HepG2 (cell line): ENCODE data around the gene TOP1. TPM values are rescaled to one million over a fixed set of nuclear protein-coding genes. Genes with fewer than 3 reads are reported as not detected.

Experiments
- ATAD3A ChIP-seq: sonication (generic); formaldehyde crosslinking; IDR thresholded peaks from 2 replicates; pipeline ENCODE4 v1.4.0; 2020; ENCODE audit warnings: missing genetic modification reagents
- CENPBD1 ChIP-seq: sonication (generic); formaldehyde crosslinking; IDR thresholded peaks from 2 replicates; pipeline ENCODE4 v1.8.0; 2022; ENCODE audit warnings: missing genetic modification reagents, low read depth, mild to moderate bottlenecking, borderline replicate concordance
- HOXA9 ChIP-seq: sonication (generic); formaldehyde crosslinking; IDR thresholded peaks from 2 replicates; pipeline ENCODE4 v1.8.1; 2022; ENCODE audit warnings: missing genetic modification reagents, mild to moderate bottlenecking, moderate library complexity, borderline replicate concordance
- MAFG ChIP-seq: sonication (generic); formaldehyde crosslinking; IDR thresholded peaks from 2 replicates; pipeline ENCODE4 v1.5.1; 2020; ENCODE audit warnings: mild to moderate bottlenecking, missing genetic modification reagents
- MNT ChIP-seq: fragments of 450-650 bp; IDR thresholded peaks from 2 replicates; pipeline ENCODE4 v1.6.1; 2016
- NR2F6 ChIP-seq, 2 experiments: IDR thresholded peaks; 2 replicates each; pipeline ENCODE4 v1.6.1; 2016; ENCODE audit warnings: antibody characterized with exemption in 1 of 2, mild to moderate bottlenecking in 1 of 2
- TERF1 ChIP-seq: sonication (generic); formaldehyde crosslinking; IDR thresholded peaks from 2 replicates; pipeline ENCODE4 v1.8.0; 2022; ENCODE audit warnings: mild to moderate bottlenecking, missing genetic modification reagents, moderate library complexity
- ZBTB33 ChIP-seq: sonication (generic); formaldehyde crosslinking; IDR thresholded peaks from 2 replicates; pipeline ENCODE4 v1.4.0; 2020; ENCODE audit warnings: missing genetic modification reagents
- ZNF609 ChIP-seq: sonication (generic); formaldehyde crosslinking; IDR thresholded peaks from 2 replicates; pipeline ENCODE4 v1.4.0; 2020; ENCODE audit warnings: mild to moderate bottlenecking, missing genetic modification reagents, borderline replicate concordance
- polyA plus RNA-seq, 8 experiments: library from polyadenylated mRNA; depleted of rRNA in 3 of 8; stranded (reverse) in 7 of 8; unstranded in 1 of 8; fragments of >200 nt; fragmentation: Illumina TruSeq in 4 of 8; extraction: Trizol in 4 of 8; gene quantifications; 2 replicates each; pipeline versions ENCODE4 v1.2.1 to v1.2.3, GENCODE V29; 2011 to 2016; ENCODE audit warnings: low read depth in 4 of 8, missing spikeins in 1 of 8, mixed read lengths in 1 of 8; ENCODE audit not compliant: insufficient read depth in 1 of 8
- total RNA-seq, 5 experiments: library from RNA; depleted of rRNA; stranded (reverse); fragments of >200 nt; fragmentation: Illumina TruSeq; extraction: Trizol; gene quantifications; 2 replicates each; pipeline ENCODE4 v1.2.3, GENCODE V29; 2016; ENCODE audit warnings: low read depth in 1 of 5

The TOP1 gene
- total and polyA plus RNA-seq, 2 of the 13 experiments (the other 11 are each of a cell fraction or from before 2014, with no cell fraction given) = 10.2 to 19.4 TPM

GRCh38 chr20:41014561-41015088 is 14.0 kb upstream of the TOP1 start (continued):
- TF ChIP-seq CENPBD1 (CRISPR knock-in tag) = no peak
- TF ChIP-seq ZNF609 (CRISPR knock-in tag) = no peak
- TF ChIP-seq ZBTB33 (CRISPR knock-in tag) = no peak
- peak; percentile 53; the same call in 1 of the 2 replicates for TF ChIP-seq NR2F6 (IDR thresholded peaks at IDR 0.05)
- TF ChIP-seq NR2F6 (CRISPR knock-in tag; IDR thresholded peaks at IDR 0.05) = peak; percentile 66
- TF ChIP-seq MAFG (CRISPR knock-in tag) = no peak
- no peak for TF ChIP-seq HOXA9 (CRISPR knock-in tag)
- TF ChIP-seq ATAD3A (CRISPR knock-in tag) = no peak
- no peak for TF ChIP-seq TERF1 (CRISPR knock-in tag)
- no peak for TF ChIP-seq MNT
